ENCODE measurements around the gene MAD1L1.

DNA sequence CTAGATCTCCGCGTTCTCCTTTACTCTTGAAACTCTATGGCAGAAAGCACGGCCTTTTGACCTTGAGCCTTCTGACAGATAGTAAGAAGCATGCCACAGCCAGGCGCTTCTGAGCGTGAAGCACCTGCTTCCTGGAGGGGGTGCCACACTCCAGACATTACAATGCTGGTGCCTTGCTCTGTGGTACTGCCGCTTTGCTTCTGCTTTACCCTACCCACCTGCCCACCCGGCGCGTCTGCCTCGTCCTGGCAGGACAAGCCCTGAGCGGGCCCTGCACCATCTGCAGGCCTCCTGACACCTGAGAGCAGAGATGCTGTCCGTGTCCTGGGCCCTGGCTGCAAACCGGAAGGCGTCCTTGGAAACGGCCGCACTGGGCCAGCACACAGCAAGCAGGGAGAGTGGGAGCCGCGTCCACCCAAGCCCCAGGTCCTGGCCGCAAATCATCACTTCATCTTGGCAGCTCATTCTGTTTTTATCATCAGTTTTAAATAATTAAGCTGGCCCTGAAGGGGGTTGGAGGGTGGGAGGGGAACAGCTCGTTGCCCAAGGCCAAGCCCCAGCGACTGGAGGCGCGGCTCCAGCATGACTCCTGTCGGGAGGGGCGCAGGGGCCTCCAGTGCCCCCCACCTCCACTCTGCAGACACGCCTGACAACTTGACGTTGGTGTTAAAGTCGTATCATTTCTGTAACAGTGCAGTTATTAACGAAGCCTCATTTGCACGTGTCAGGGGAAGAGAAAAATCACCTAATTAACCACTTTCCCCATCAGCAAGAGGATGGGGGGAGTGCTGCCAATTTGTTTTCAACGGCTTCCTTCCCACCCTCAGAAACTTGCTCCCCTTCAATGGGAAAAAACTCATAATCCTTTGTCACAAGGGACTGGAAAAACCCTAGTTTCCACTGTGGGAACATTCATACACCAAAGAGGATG, 132.2 kb downstream of the MAD1L1 start:
- TF ChIP-seq, protein P1, sequence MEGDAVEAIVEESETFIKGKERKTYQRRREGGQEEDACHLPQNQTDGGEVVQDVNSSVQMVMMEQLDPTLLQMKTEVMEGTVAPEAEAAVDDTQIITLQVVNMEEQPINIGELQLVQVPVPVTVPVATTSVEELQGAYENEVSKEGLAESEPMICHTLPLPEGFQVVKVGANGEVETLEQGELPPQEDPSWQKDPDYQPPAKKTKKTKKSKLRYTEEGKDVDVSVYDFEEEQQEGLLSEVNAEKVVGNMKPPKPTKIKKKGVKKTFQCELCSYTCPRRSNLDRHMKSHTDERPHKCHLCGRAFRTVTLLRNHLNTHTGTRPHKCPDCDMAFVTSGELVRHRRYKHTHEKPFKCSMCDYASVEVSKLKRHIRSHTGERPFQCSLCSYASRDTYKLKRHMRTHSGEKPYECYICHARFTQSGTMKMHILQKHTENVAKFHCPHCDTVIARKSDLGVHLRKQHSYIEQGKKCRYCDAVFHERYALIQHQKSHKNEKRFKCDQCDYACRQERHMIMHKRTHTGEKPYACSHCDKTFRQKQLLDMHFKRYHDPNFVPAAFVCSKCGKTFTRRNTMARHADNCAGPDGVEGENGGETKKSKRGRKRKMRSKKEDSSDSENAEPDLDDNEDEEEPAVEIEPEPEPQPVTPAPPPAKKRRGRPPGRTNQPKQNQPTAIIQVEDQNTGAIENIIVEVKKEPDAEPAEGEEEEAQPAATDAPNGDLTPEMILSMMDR (IDR thresholded peaks at IDR 0.05), result no peak
- TF ChIP-seq EP300 (IDR thresholded peaks at IDR 0.05) (no peak), POLR2A (IDR thresholded peaks at IDR 0.05) (no peak)
